Endothelial cell of umbilical vein (primary cell): ENCODE results near the gene RRM2. TPM values are rescaled to one million over a fixed set of nuclear protein-coding genes. Genes with fewer than 3 reads are reported as not detected.

Experiments
- BruUV-seq: library from RNA; stranded (reverse); fragments of 400-500 nt; replicated peaks from 2 replicates; lab custom pipeline; 2021; lab: Mats Ljungman, UMichigan
- CTCF ChIA-PET: fragments of 300-600, 350-600 bp; sonication (Branson Sonifier 250); formaldehyde crosslinking; loops from one replicate; lab custom pipeline; 2021; ENCODE audit warnings: antibody characterized with exemption, inconsistent platforms; lab: Charles Lee
- POLR2A ChIA-PET: fragments of 300-600, 350-600 bp; sonication (Branson Sonifier 250); formaldehyde crosslinking; loops from one replicate; lab custom pipeline; 2021; ENCODE audit warnings: antibody characterized with exemption, inconsistent platforms; lab: Charles Lee
- DNase-seq: peaks from one replicate; pipeline ENCODE4 v3.0.0-alpha.2; 2011; ENCODE audit warnings: low read depth, low spot score
- FAIRE-seq: peaks from 2 replicates; lab custom pipeline; 2011; peaks lifted over from hg19 to GRCh38; lab: Jason Lieb, UNC
- H2AFZ ChIP-seq: 2 replicates; pipeline ENCODE4 v1.6.0; 2012; ENCODE audit warnings: low read depth, low read length, control low read depth, inconsistent platforms
- H3K27ac ChIP-seq: 2 replicates; pipeline ENCODE4 v1.5.1; 2011; ENCODE audit warnings: low read depth, mild to moderate bottlenecking, control low read depth, low read length, moderate library complexity; ENCODE audit not compliant: insufficient read depth
- H3K27me3 ChIP-seq, 2 experiments: 2 replicates each; pipeline versions ENCODE4 v1.6.0 to v1.6.1; 2011; ENCODE audit warnings: low read length in 2 of 2, mixed read lengths in 1 of 2; ENCODE audit not compliant: control insufficient read depth in 2 of 2, insufficient read depth in 2 of 2
- H3K36me3 ChIP-seq, 2 experiments: 2 replicates in 1 of 2; 3 replicates in 1 of 2; pipeline ENCODE4 v1.5.1; 2011; ENCODE audit warnings: low read length in 2 of 2, mild to moderate bottlenecking in 1 of 2, moderate library complexity in 1 of 2; ENCODE audit not compliant: control insufficient read depth in 2 of 2, insufficient read depth in 2 of 2; ENCODE audit errors: extremely low read depth in 1 of 2
- H3K4me1 ChIP-seq: 3 replicates; pipeline ENCODE4 v1.5.1; 2011; ENCODE audit warnings: mild to moderate bottlenecking, low read length; ENCODE audit not compliant: control insufficient read depth, insufficient read depth; ENCODE audit errors: extremely low read depth
- H3K4me2 ChIP-seq: 2 replicates; pipeline ENCODE4 v1.6.1; 2011; ENCODE audit warnings: low read length, control low read depth, mixed read lengths; ENCODE audit not compliant: insufficient read depth
- H3K4me3 ChIP-seq, 3 experiments: fragments of 200-600 bp in 1 of 3; sonication (generic), shearing (Covaris generic) in 1 of 3; replicated peaks in 1 of 3; 2 replicates each; pipeline ENCODE4 v1.5.1; 2011 to 2016; ENCODE audit warnings: control low read depth in 3 of 3, low read length in 3 of 3, mild to moderate bottlenecking in 2 of 3, inconsistent platforms in 1 of 3, low read depth in 1 of 3, moderate library complexity in 1 of 3; ENCODE audit not compliant: insufficient read depth in 1 of 3
- H3K79me2 ChIP-seq: 2 replicates; pipeline ENCODE4 v1.6.0; 2012; ENCODE audit warnings: low read length, inconsistent platforms; ENCODE audit not compliant: control insufficient read depth, insufficient read depth
- H3K9ac ChIP-seq: replicated peaks from 2 replicates; pipeline ENCODE3; 2011; ENCODE audit warnings: low read length, control low read depth; ENCODE audit not compliant: insufficient read depth; ENCODE audit errors: extremely low read depth
- H3K9me1 ChIP-seq: replicated peaks from 3 replicates; pipeline ENCODE4 v1.6.0; 2011; ENCODE audit warnings: mild to moderate bottlenecking, low read length; ENCODE audit not compliant: control insufficient read depth, insufficient read depth; ENCODE audit errors: extremely low read depth
- H3K9me3 ChIP-seq: replicated peaks from 2 replicates; pipeline ENCODE4 v1.5.1; 2012; ENCODE audit warnings: low read length, inconsistent platforms; ENCODE audit not compliant: control insufficient read depth, insufficient read depth
- H4K20me1 ChIP-seq: replicated peaks from 2 replicates; pipeline ENCODE3; 2011; ENCODE audit warnings: mild to moderate bottlenecking, low read length; ENCODE audit not compliant: control insufficient read depth, insufficient read depth; ENCODE audit errors: extremely low read depth
- CTCF ChIP-seq, 2 donors: IDR thresholded peaks; 1 replicate in 1 of 2; 2 replicates in 1 of 2; pipeline ENCODE4 v1.5.1; 2011; ENCODE audit warnings: low read length in 2 of 2, mild to moderate bottlenecking in 2 of 2, moderate library complexity in 2 of 2, control low read depth in 1 of 2, inconsistent platforms in 1 of 2, low read depth in 1 of 2; ENCODE audit not compliant: insufficient read depth in 1 of 2; ENCODE audit errors: extremely low read depth in 1 of 2
- EZH2 ChIP-seq: IDR thresholded peaks from 2 replicates; pipeline ENCODE4 v1.6.1; 2012; ENCODE audit warnings: borderline replicate concordance, low read depth, mild to moderate bottlenecking, moderate library complexity, low read length, inconsistent platforms; ENCODE audit not compliant: severe bottlenecking
- FOS ChIP-seq: IDR thresholded peaks from 2 replicates; pipeline ENCODE4 v1.6.1; 2011; ENCODE audit warnings: mild to moderate bottlenecking, low read length, moderate library complexity, borderline replicate concordance; ENCODE audit not compliant: insufficient read depth
- GATA2 ChIP-seq: IDR thresholded peaks from 2 replicates; pipeline ENCODE4 v1.7.0; 2011; ENCODE audit warnings: low read depth, mild to moderate bottlenecking, moderate library complexity, mixed read lengths, low read length; ENCODE audit not compliant: insufficient read length, insufficient read depth
- JUN ChIP-seq: IDR thresholded peaks from 2 replicates; pipeline ENCODE4 v1.6.1; 2011; ENCODE audit warnings: borderline replicate concordance, low read depth; ENCODE audit not compliant: insufficient read length, insufficient read depth
- MAX ChIP-seq: IDR thresholded peaks from 2 replicates; pipeline ENCODE4 v1.6.1; 2011; ENCODE audit not compliant: insufficient read depth, insufficient read length
- MYC ChIP-seq: IDR thresholded peaks from one replicate; pipeline ENCODE4 v1.6.1; 2011; ENCODE audit warnings: mild to moderate bottlenecking, low read depth, low read length
- POLR2A ChIP-seq: IDR thresholded peaks from 2 replicates; pipeline ENCODE4 v1.6.1; 2012; ENCODE audit warnings: low read depth, mild to moderate bottlenecking, control low read depth, low read length
- POLR2AphosphoS5 ChIP-seq: IDR thresholded peaks from 2 replicates; pipeline ENCODE4 v1.6.1; 2012; ENCODE audit warnings: low read depth, mild to moderate bottlenecking, control low read depth, low read length, moderate library complexity; ENCODE audit not compliant: insufficient read depth
- dilution Hi-C: fragments of 300-500 bp; cut with MboI; formaldehyde crosslinking; loops from one replicate; pipeline ENCODE4 v1.15.0; 2019; ENCODE audit warnings: low sequenced_read_pairs; ENCODE audit not compliant: extremely low pct_ligation_motif_present
- intact Hi-C: fragments of 100-400 bp; cut with micrococcal nuclease; formaldehyde crosslinking; loops from one replicate; pipeline ENCODE4 v1.10.0; 2022
- polyA plus RNA-seq, 4 experiments: library from polyadenylated mRNA; depleted of rRNA in 3 of 4; stranded (reverse) in 3 of 4; unstranded in 1 of 4; fragments of >200 nt; gene quantifications; 2 replicates each; pipeline versions ENCODE4 v1.2.1 to v1.2.3, GENCODE V29; 2011 to 2012; ENCODE audit warnings: missing spikeins in 1 of 4
- total RNA-seq: library from RNA; stranded (reverse); gene quantifications from 2 replicates; pipeline ENCODE4 v1.2.3, GENCODE V29; 2021

Gene RRM2
- total and polyA plus RNA-seq, 2 donors (not counting 3 experiments of a cell fraction or from before 2014, with no cell fraction given) = 40.9 to 246 TPM

- no TSS peak for BruUV-seq
- intact Hi-C loops = no loop called here
- CTCF ChIA-PET = interaction anchor here (1.3 kb wide), 1 partner anchor 242 kb away, joined by 4 read pairs; no protein-coding TSS in a partner anchor
Measured at GRCh38 chr2:10166676-10167292, 44.2 kb downstream of the RRM2 start.

More at GRCh38 chr2:10166676-10167292, 44.2 kb downstream of the RRM2 start:
- TF ChIP-seq POLR2AphosphoS5 = no peak
- TF ChIP-seq POLR2A = no peak
- TF ChIP-seq MAX = no peak
- no peak for TF ChIP-seq GATA2
- no peak for TF ChIP-seq JUN
- TF ChIP-seq CTCF (IDR thresholded peaks at IDR 0.05; ENCODE audit: extremely low read depth in 1 of 2, insufficient read depth in 1 of 2, low read depth in 1 of 2, low read length in 2 of 2) = no peak
- no peak for TF ChIP-seq MYC
- TF ChIP-seq FOS = no peak
- TF ChIP-seq EZH2 = no peak
- FAIRE-seq (no peak), DNase-seq (no peak)
- H3K27me3 ChIP-seq = no peaks in the 10 kb centered on the region
- peaks cover 50% of the 10 kb centered on the region for H3K4me1 ChIP-seq
- H3K9ac ChIP-seq = no peak overlapping the region
- no peaks in the 10 kb centered on the region for H3K79me2 ChIP-seq
- H2AFZ ChIP-seq = no peak overlapping the region
- no peak overlapping the region for H3K27ac ChIP-seq
- H3K9me1 ChIP-seq = no peaks in the 10 kb centered on the region
- no peaks in the 10 kb centered on the region for H4K20me1 ChIP-seq
- POLR2A ChIA-PET = no interaction called here
- no peak overlapping the region for H3K4me2 ChIP-seq
- H3K36me3 ChIP-seq = no peaks in the 10 kb centered on the region
- dilution Hi-C loops = no loop called here
- no peak overlapping the region for H3K4me3 ChIP-seq
- H3K9me3 ChIP-seq = no peaks in the 10 kb centered on the region
